ENCODE data around the gene WASF3. TPM values are rescaled to one million over a fixed set of nuclear protein-coding genes. Genes with fewer than 3 reads are reported as not detected.

WASF3 gene
- total RNA-seq, 1 experiment from 2014 or later: 4.0 TPM

- DNase-seq (ENCODE audit: low spot score): no peak
Observed at GRCh38 chr13:26681036-26681435, 123.6 kb downstream of the WASF3 start.

DNA sequence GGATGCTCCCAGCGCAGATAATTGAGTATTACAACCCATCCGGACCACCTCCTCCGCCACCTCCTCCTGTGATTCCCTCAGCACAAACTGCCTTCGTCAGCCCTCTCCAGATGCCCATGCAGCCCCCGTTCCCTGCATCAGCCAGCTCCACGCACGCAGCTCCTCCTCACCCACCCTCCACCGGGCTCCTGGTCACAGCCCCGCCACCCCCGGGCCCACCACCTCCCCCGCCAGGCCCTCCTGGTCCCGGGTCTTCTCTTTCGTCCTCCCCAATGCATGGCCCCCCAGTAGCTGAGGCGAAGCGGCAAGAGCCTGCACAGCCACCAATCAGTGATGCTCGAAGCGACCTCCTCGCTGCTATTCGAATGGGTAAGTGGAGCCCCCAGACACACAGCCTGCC, 125.1 kb downstream of the WASF3 start:
- no peak for DNase-seq (ENCODE audit: low spot score)

- DNase-seq (ENCODE audit: low spot score): no peak
Observed at GRCh38 chr13:26685606-26686005, 128.1 kb downstream of the WASF3 start.

GRCh38 chr13:26686285-26686684, 128.8 kb downstream of the WASF3 start:
- DNase-seq (ENCODE audit: low spot score): no peak

GRCh38 chr13:26688286-26688685, 130.8 kb downstream of the WASF3 start:
- DNase-seq (ENCODE audit: low spot score): no peak

DNA sequence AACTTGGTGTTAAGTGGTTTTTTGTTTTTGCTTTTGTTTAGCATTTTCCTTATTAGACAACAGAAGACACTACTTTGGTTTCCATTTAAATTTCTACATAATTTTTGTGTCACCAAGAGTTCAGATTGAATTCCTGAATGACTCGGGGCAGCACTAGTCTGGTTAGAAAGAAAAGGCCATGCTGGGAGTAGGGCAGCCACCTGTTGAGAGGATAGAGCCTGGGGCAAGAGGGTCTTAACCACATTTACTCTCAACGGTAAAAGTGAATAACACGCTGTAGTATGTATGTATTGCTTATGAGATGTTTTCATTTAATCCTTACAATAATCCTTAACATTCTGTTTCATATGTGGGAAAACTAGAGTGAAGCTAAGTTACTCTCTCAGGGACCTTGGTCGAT, 131.5 kb downstream of the WASF3 start:
- no peak for DNase-seq (ENCODE audit: low spot score)

DNA sequence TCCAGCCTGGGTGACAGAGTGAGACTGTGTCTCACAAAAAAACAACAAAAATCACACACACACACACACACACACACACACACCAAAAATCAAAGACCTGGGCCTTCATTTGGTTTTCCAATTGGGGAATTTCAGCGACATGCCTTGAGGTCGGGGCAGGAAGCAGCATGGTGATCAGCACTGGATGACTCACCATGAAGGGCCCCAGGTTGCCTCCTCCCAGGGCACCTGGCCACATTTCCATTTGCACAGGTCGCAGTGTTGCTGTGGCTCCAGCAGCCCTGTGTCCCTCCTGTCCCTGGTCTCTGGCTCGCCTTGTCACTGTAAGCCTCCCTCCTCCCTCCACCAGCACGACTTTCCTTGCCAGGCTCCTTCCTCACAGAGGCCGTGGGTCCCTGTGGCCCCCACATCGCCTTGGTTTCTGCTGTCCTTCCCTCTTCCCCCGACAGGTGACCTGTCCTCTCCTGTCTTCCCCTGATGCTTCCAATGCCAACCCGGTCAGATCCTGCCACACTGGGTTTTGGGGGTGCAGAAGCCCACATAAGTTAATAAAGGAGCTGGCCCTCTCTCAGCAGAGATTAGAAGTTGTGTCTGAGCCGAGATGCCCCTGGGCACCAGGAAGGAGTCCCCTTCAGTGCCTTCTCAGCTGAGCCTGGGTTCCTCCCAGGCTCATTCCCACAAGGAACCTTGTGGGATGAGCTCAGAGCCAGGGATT, 136.4 kb downstream of the WASF3 start:
- no peak for DNase-seq (ENCODE audit: low spot score)

DNA sequence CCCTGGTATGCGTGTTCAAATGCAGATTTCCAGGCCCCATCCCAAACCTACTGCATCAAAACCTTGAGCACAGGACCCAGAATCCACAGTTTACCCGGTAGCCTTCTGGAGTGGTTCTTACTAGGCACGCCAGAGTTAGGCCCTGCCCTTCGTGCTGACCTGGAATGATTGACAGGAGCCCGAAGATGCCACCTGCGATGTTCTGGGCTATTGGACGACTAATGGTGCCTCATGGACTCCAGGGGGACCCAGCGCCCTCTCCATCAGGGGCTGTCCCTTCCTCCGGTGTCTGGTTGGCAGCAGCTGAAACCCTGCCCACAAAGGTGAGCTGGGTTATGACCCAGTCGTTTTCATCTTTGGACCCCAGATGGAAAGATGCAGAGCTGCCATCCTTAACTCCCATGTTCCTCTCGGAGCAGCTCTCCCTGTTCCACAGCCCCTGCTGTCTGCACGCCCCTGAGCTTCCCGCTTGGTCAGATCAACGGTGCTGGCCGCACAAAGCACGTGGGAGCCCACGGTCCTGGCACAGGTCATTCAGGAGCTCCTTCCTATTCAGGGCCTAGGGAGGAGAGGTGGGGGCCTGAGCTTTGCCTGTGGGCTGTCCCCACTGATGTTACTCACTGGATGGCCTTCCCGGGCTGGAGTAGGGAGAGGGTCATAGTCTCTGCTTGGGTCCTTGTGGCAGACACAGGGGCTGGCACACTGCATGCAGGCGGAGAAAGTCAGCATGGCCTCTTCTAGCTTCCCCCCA, 137.3 kb downstream of the WASF3 start:
- DNase-seq (ENCODE audit: low spot score): no peak

DNA sequence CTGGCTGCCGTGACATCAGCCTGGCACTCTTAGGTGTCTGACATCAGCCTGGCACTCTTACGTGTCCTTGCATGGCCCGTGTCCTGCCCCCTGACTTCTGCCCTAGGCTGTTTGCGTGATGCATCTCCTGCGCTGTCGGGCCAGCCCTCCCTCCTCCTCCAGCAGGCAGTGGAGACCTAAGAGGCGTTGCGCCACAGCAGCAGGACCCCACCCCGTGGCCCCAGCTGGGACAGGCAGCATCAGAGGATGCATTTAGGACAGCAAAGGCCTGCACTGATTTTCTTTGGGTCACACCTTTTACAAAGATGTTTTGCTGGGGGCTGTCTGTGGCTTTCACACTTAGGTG, 137.8 kb downstream of the WASF3 start:
- no peak for DNase-seq (ENCODE audit: low spot score)

GRCh38 chr13:26695891-26696311, 138.4 kb downstream of the WASF3 start:
- no peak for DNase-seq (ENCODE audit: low spot score)

- DNase-seq (ENCODE audit: low spot score): no peak
Observed at GRCh38 chr13:26697069-26697955, 139.8 kb downstream of the WASF3 start.

- DNase-seq (ENCODE audit: low spot score): peak; percentile 71
Observed at GRCh38 chr13:26698392-26699196, 141.1 kb downstream of the WASF3 start.

DNA sequence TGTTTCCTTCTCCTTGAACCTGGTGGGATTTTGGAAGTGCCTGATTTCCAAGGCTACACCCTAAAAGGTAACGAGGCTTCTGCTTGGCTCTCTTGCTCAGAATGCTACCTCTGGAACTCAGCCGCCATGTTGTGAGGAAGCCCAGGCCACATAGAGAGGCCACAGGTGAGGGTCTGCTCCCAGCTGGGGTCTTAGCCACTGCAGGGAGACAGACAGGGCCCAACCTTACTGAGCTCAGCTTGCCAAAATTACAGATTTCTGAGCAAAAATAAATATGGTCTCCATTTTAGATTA, 141.7 kb downstream of the WASF3 start:
- no peak for DNase-seq (ENCODE audit: low spot score)

DNA sequence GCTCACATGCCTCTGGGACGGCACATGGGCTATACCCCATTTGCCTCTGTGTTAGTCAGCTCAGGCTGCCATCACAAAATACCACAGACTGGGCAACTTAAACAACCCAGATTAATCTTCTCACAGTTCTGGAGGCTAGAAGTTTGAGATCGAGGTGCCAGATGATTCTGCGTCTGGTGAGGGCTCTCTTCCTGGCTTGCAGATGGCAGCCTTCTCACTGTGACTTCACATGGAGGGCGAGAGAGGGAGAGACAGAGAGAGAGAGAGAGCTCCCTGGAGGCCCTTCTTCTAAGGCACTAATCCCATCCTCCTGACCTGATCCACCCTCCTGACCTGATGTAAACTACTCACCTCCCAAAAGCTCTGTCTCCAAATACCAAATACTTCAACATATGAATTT, 148.1 kb downstream of the WASF3 start:
- DNase-seq (ENCODE audit: low spot score): no peak

DNA sequence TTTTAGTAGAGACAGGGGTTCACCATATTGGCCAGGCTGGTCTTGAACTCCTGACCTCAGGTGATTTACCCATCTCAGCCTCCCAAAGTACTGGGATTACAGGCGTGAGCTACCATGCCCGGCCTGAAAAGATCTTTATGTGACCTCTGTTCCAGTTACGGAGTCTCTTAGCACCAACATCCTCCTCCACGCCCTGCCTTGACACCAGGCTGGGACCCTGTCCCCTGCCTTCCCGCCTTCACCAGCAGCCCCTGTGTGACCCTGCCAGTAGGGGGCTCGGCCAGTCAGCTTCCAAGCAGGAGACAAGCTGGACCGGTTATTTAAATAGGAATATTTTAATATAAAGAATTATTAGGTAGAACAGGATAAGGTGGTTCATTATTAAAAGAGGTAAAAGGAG, 148.9 kb downstream of the WASF3 start:
- DNase-seq (ENCODE audit: low spot score): no peak

- DNase-seq (ENCODE audit: low spot score): peak; percentile 47
Observed at GRCh38 chr13:26707122-26708006, 149.9 kb downstream of the WASF3 start.

GRCh38 chr13:26708007-26708297, 150.5 kb downstream of the WASF3 start:
- DNase-seq (ENCODE audit: low spot score): no peak

DNA sequence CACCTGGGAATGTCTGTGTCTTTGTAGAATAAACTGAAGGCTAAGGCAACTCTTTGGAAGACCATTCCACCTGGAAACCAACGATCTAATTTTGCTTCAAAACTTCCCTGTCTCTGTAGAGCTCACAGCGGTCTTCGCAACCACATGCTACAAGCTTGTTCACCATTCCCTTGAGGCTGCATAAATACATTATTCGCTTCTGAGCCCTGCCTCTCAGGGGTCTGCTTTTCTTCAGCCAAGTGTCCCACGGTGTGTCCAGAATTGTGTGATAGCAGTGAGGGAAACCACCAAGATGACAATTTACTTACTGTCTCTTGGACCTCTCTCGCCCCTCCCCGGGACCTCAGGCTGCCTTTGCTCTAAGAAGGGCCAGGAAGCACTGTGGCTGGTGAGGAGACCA, 152.0 kb downstream of the WASF3 start:
- no peak for DNase-seq (ENCODE audit: low spot score)

DNA sequence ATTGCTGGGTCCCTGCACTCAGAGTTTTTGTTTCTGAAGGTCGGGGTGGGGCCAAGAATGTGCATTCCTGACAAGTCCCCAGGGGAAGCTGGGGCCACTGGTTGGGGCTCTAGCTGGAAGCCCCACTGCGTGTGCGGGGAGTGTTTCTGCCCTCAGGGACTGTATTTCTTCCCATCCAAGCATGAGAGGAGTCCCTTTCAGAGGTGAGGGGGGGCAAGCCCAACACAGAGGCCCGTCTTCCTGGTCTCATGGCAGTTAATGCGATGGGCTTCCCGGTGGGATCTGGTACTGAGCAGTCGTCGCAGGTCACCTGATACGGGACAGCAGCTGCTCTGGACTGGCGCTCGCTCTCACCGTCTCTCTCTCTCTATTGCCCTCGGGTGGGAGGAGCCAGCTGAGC, 152.7 kb downstream of the WASF3 start:
- DNase-seq (ENCODE audit: low spot score): no peak

DNA sequence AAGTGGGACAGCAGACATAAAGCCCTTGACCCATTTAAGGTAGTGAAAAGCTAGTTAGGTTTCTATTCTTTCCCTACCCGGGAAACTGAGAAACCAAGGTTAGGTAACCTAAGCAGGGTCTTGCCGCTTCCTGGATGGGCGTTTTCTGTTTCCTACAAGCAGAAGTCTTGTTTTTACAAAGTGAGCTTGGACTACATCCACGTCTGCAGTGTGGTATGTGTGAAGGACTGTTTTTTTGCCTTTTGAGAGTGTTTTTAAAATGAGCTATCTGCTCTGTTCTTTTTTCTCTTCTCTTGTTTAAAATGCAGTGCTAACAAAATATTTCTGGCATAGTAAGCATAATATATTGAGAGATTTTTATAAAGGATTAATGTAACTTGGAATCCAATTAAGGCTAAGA, 153.7 kb downstream of the WASF3 start:
- DNase-seq (ENCODE audit: low spot score): no peak

DNA sequence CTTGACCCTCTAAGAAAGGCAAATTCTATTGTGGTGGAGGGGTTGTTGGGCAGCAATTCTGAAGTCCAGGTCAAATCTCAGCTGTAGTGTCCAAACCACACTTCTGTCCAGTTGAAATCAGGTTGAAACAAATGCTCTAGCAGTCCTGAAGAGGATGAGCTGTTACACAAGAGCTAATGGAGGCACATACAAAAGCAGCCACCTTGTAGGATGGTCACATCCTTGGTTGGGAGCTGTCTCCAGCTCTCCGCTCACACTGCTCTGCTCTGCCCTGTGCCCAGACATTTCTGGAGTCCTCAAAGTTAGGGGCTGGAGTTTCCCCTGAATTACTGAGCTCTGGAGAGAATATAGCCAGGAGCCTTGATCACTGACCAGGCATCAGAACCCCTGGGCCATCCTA, 155.9 kb downstream of the WASF3 start:
- no peak for DNase-seq (ENCODE audit: low spot score)

Measured in A172 (cell line).